ENCODE results near the gene CACNA1I. TPM values are rescaled to one million over a fixed set of nuclear protein-coding genes. Genes with fewer than 3 reads are reported as not detected.
A peak's percentile ranks its signal among the peaks of the same experiment; 100 is the strongest.

Gene CACNA1I
- total and polyA plus RNA-seq, 9 donors: 0.04 to 0.14 (median 0.09) TPM

DNA sequence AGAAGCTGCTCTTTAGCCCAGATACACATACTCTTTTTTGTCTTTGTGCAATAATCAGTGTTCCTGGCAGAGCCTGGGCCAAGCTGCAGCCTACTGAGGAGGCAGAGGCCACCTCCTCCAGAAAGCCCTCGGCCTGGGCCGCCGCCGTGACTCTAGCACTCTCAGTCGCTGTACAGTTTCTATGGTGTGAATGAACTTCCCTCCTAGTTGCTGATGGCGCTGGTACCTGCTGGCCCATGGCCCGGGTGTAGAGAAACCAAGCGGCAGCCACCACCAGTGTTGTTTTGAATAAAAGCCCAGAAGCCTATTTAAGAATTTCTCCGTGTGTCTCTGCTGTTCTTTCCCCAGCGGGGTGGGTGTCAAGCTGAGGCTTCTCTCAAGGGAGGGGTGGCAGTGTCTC lies 118.9 kb downstream of the CACNA1I start:
- peaks cover 77% of the 10 kb centered on the region for H3K27me3 ChIP-seq (ENCODE audit: control insufficient read depth, insufficient read depth, low read length)
- WGBS (ENCODE audit: insufficient coverage): 86% methylated on average over 8 of the region's 10 CpGs
- no peak for DNase-seq
- H3K27ac ChIP-seq (ENCODE audit: low read length): no peak overlapping the region
- H3K36me3 ChIP-seq (ENCODE audit: control insufficient read depth, insufficient read depth, low read length): no peaks in the 10 kb centered on the region
- peaks cover 13% of the 10 kb centered on the region for H3K4me1 ChIP-seq (ENCODE audit: control insufficient read depth, insufficient read depth, low read length)
- H3K4me3 ChIP-seq (ENCODE audit: low read length): no peak overlapping the region
- no peaks in the 10 kb centered on the region for H3K9me3 ChIP-seq (replicated peaks; ENCODE audit: control insufficient read depth, low read depth, low read length)

DNA sequence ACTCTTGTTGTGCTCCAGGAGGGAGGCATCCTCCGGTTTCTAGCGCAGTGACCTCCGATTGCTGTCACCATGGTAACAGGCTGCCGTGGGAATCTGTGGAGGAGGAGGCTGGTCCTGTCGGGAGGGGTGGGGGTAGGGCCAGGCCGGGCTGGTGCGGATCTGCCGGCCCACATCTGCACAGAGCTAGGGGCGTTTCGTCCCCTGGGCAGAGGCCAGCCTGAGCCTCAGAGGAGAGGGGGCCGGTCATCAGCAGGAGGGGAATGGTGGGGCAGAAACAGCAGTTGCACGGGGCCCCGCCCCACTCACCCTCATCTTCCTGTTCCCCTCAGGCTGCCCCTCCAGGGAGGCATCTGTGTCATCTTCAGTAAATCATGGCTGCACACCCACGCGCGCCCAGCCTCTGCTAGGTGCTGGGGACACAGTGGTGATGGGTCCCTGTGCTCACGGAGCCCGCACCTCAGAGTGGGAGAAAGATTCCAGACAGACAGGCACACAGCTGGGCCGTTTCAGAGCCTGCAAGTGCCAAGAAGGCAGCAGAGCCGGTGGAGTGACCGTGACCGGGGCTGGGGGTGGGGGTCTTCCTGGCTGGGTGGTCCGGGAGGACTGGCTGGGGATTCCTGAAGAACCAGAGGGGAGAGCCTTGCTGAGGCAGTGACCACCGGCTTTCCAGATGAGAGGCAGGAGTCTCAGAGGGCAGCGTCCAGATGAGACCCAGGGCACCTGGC lies 120.5 kb downstream of the CACNA1I start:
- H3K27ac ChIP-seq (ENCODE audit: low read length): no peak overlapping the region
- no peaks in the 10 kb centered on the region for H3K9me3 ChIP-seq (replicated peaks; ENCODE audit: control insufficient read depth, low read depth, low read length)
- no peak overlapping the region for H3K4me3 ChIP-seq (ENCODE audit: low read length)
- no peaks in the 10 kb centered on the region for H3K36me3 ChIP-seq (ENCODE audit: control insufficient read depth, insufficient read depth, low read length)
- H3K27me3 ChIP-seq (ENCODE audit: control insufficient read depth, insufficient read depth, low read length): peaks cover 71% of the 10 kb centered on the region
- H3K4me1 ChIP-seq (ENCODE audit: control insufficient read depth, insufficient read depth, low read length): peaks cover 10% of the 10 kb centered on the region
- WGBS (ENCODE audit: insufficient coverage): 15% methylated on average over 17 of the region's 25 CpGs
- peak; percentile 33 for DNase-seq

DNA sequence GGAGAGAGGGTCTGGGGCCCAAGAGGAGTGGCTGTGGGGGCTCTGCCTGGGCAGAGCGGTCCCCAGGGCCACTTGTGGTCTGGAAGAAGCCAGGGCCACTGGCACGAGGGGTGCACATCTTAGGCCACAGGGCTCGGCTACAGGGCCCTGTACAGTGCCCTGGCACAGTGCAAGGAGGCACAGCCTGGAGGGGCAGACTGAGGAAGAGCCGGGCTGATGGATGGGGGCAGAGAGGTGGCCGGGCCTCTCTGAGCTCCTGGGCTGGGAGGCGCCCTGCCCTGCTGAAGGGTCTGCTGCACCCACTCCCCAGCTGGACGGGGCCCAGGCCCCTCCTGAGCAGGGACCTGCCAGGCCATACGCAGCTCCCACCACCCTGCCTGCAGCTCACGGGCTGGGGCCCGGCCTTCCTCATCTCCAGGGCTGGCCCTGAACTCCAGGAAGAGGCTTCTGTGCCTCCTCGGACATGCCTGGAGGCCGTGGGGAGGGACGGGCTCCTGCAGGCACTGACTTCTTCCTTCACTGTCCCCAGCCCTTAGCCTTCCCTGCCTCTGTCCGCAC lies 123.5 kb downstream of the CACNA1I start:
- Histone ChIP-seq H3K27ac (ENCODE audit: low read length) (no peak overlapping the region), H3K36me3 (ENCODE audit: control insufficient read depth, insufficient read depth, low read length) (no peaks in the 10 kb centered on the region), H3K9me3 (replicated peaks; ENCODE audit: control insufficient read depth, low read depth, low read length) (no peaks in the 10 kb centered on the region), H3K4me1 (ENCODE audit: control insufficient read depth, insufficient read depth, low read length) (peaks cover 10% of the 10 kb centered on the region), H3K27me3 (ENCODE audit: control insufficient read depth, insufficient read depth, low read length) (peaks cover 59% of the 10 kb centered on the region), H3K4me3 (ENCODE audit: low read length) (no peak overlapping the region)
- DNase-seq: no peak
- WGBS (ENCODE audit: insufficient coverage): 60% methylated on average over 14 of the region's 14 CpGs

DNA sequence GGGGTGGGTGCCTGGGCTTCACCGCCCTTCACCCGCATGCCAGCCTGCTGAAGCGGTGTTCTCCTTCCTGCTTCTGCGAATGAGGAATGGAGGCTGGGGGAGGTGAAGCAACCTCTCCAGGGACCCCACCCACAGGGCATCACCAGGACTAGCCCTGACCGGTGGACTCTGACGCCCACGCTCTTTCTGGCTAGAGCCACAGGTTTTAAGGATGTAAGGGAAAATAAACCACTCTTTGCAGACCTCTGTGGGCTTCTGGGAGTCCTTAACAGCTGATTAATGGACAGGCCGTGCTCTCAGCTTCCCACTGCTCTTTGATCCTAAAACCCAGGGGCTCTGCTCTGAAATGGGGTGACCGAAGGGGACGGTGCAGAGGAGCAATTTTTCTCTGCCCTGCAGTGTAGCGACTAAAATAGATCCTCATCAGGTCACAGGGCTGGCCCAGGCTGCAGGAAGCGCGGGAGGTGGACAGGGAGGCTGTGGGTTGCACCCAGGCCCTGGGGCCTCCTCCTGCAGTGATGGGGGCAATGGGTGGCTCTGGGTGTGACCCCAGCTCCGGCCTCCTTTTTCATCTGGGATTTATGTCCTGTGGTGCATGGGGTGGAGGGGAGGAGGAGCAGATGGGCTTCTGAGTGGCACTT lies 127.4 kb downstream of the CACNA1I start:
- H3K9me3 ChIP-seq (replicated peaks; ENCODE audit: control insufficient read depth, low read depth, low read length): no peaks in the 10 kb centered on the region
- no peak for DNase-seq
- WGBS (ENCODE audit: insufficient coverage): 47% methylated on average over 5 of the region's 14 CpGs
- H3K36me3 ChIP-seq (ENCODE audit: control insufficient read depth, insufficient read depth, low read length): no peaks in the 10 kb centered on the region
- H3K4me3 ChIP-seq (ENCODE audit: low read length): no peak overlapping the region
- H3K27ac ChIP-seq (ENCODE audit: low read length): no peak overlapping the region
- peaks cover 23% of the 10 kb centered on the region for H3K4me1 ChIP-seq (ENCODE audit: control insufficient read depth, insufficient read depth, low read length)
- H3K27me3 ChIP-seq (ENCODE audit: control insufficient read depth, insufficient read depth, low read length): peaks cover 57% of the 10 kb centered on the region

DNA sequence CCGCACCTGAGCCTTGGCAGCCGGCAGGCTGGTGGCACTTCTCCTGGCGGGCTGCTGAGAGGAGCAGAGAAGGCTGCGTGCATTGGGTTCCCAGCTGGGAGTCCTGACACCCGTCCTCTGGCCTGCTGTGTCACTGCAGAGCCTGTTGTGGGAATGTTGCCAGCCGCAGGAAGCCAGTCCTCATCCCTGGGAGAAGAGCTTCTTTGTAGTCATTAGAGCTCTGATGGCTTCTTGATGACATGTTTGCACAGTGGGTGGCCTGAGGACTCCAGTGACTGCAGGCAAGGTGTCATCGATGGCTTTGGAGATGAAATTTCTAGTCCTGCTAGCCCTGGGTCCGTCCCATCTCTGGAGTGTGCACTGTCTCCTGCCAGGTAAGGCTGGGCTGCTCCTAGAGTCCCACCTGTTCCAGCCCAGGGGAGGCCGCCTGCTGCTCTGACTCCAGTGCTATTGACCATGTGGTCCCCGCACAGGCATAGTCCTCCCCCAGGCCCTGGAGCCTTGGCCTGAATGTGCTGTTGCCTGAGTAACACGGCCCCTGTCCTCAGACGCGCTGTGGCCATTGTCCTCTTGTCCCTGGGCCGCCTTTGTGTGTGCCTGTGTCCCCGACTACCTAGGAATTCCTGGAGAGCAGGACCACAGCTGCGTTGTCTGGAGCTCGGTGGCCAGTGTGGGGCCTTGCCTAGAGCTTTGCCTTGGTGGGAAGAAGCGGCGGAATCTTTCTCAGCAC lies 129.2 kb downstream of the CACNA1I start:
- peaks cover 47% of the 10 kb centered on the region for H3K27me3 ChIP-seq (ENCODE audit: control insufficient read depth, insufficient read depth, low read length)
- H3K4me3 ChIP-seq (ENCODE audit: low read length): no peak overlapping the region
- no peak overlapping the region for H3K27ac ChIP-seq (ENCODE audit: low read length)
- H3K36me3 ChIP-seq (ENCODE audit: control insufficient read depth, insufficient read depth, low read length): no peaks in the 10 kb centered on the region
- H3K4me1 ChIP-seq (ENCODE audit: control insufficient read depth, insufficient read depth, low read length): peaks cover 42% of the 10 kb centered on the region
- DNase-seq: no peak
- H3K9me3 ChIP-seq (replicated peaks; ENCODE audit: control insufficient read depth, low read depth, low read length): no peaks in the 10 kb centered on the region
- 78% methylated on average over 19 of the region's 19 CpGs for WGBS (ENCODE audit: insufficient coverage)

DNA sequence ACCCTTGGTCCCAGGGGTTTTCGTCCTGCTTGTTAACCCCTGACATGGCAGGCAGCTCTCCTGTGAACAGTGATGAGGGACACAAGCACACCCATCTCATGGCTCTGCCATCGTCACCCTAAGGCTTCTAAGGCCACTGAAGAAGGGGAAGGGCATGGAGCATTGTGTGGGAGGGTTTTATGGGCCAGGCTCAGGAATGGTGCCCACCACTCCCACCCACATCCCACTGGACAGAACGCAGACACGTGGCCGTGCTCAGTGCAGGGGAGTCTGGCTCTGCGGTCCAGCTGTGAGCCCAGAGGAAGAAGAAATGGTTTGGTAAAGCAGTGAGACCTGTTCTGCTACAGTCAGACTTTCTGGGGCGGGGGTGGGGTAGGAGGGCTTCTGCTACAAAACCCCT lies 130.0 kb downstream of the CACNA1I start:
- H3K4me1 ChIP-seq (ENCODE audit: control insufficient read depth, insufficient read depth, low read length): peaks cover 49% of the 10 kb centered on the region
- H3K27ac ChIP-seq (ENCODE audit: low read length): no peak overlapping the region
- H3K27me3 ChIP-seq (ENCODE audit: control insufficient read depth, insufficient read depth, low read length): peaks cover 42% of the 10 kb centered on the region
- WGBS (ENCODE audit: insufficient coverage): 63% methylated on average over 1 of the region's 7 CpGs
- DNase-seq: no peak
- H3K36me3 ChIP-seq (ENCODE audit: control insufficient read depth, insufficient read depth, low read length): no peaks in the 10 kb centered on the region
- H3K9me3 ChIP-seq (replicated peaks; ENCODE audit: control insufficient read depth, low read depth, low read length): no peaks in the 10 kb centered on the region
- no peak overlapping the region for H3K4me3 ChIP-seq (ENCODE audit: low read length)

DNA sequence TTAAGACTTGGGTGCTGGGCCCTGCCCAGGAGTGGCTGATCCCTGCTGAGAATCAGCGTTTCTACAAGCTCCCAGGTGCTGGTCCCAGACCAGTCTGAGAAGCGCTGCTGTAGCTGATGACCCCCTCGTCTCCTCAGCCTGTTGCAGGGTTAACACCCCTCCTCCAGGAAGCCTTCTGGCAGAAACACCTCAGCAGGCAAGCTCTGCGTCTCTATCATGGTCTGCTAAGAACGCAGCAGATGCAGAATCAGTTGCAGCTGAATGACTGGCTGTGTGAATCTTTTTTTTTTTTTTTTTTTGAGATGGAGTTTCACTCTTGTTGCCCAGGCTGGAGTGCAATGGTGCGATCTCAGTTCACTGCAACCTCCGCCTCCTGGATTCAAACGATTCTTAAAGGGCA lies 132.5 kb downstream of the CACNA1I start:
- peaks cover 72% of the 10 kb centered on the region for H3K4me1 ChIP-seq (ENCODE audit: control insufficient read depth, insufficient read depth, low read length)
- H3K36me3 ChIP-seq (ENCODE audit: control insufficient read depth, insufficient read depth, low read length): no peaks in the 10 kb centered on the region
- WGBS (ENCODE audit: insufficient coverage): 22% methylated on average over 7 of the region's 8 CpGs
- H3K27me3 ChIP-seq (ENCODE audit: control insufficient read depth, insufficient read depth, low read length): peaks cover 39% of the 10 kb centered on the region
- no peak overlapping the region for H3K27ac ChIP-seq (ENCODE audit: low read length)
- peak; percentile 65 for DNase-seq
- H3K9me3 ChIP-seq (replicated peaks; ENCODE audit: control insufficient read depth, low read depth, low read length): no peaks in the 10 kb centered on the region
- H3K4me3 ChIP-seq (ENCODE audit: low read length): no peak overlapping the region

DNA sequence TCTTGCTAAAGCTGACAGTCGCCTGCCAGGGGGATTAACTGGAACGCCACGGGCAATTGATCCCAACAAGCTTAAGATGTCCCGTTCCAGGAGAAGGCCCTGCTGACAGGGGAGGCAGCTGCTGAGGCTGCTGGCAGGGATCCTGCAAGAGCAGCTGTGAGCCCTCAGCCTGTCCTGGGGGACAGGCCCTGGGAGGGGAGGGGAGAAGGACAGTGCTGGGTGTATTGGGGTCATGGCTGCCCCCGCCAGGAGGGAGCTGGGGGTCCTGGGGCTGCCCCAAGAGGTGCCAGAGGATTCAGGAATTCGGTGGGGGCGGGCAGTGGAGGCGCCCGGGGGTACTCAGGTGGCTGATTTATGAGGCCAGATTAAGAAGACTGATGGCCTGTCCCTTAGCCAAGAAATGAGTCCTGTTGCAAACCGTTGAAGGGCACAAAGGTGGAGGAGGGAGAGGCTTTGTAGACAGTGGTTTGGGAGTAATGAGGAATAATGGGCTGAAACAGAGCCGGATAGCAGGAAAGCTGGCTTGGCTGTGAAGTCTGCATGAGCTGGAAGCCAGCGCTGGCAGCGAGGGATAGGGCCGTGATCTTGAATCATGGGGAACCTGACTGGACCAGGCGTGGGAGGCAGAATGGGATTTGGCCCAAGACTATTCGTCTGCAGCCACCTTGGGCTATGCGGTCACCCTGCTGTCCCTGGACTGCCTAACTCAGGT lies 133.5 kb downstream of the CACNA1I start:
- H3K9me3 ChIP-seq (replicated peaks; ENCODE audit: control insufficient read depth, low read depth, low read length): no peaks in the 10 kb centered on the region
- peaks cover 39% of the 10 kb centered on the region for H3K27me3 ChIP-seq (ENCODE audit: control insufficient read depth, insufficient read depth, low read length)
- H3K27ac ChIP-seq (ENCODE audit: low read length): peak overlapping the region; percentile 42
- peak; percentile 92 for DNase-seq
- no peaks in the 10 kb centered on the region for H3K36me3 ChIP-seq (ENCODE audit: control insufficient read depth, insufficient read depth, low read length)
- WGBS (ENCODE audit: insufficient coverage): 25% methylated on average over 16 of the region's 17 CpGs
- peaks cover 75% of the 10 kb centered on the region for H3K4me1 ChIP-seq (ENCODE audit: control insufficient read depth, insufficient read depth, low read length)
- H3K4me3 ChIP-seq (ENCODE audit: low read length): no peak overlapping the region

DNA sequence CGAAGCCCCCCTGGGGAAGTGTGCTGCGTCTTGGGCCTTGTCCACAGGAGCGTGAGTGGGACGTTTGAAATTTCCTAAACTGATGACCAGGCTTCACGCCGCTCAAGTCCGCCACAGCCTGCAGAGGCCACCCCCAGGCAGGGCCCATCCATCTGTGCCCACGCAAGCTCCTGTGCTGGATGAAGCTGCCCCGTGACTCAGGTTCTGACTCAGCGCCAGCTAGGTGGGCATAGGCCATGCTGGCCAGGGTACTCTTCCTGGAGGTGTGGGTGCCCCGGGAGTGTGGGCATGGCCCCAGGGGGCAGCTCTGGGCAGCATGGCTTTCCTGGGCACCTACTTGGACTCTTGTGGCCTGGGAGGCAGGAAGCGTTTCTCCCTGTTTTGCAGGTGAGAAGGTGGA lies 134.8 kb downstream of the CACNA1I start:
- Histone ChIP-seq H3K27me3 (ENCODE audit: control insufficient read depth, insufficient read depth, low read length) (peaks cover 39% of the 10 kb centered on the region), H3K4me1 (ENCODE audit: control insufficient read depth, insufficient read depth, low read length) (peaks cover 72% of the 10 kb centered on the region), H3K4me3 (ENCODE audit: low read length) (no peak overlapping the region), H3K9me3 (replicated peaks; ENCODE audit: control insufficient read depth, low read depth, low read length) (no peaks in the 10 kb centered on the region), H3K27ac (ENCODE audit: low read length) (no peak overlapping the region), H3K36me3 (ENCODE audit: control insufficient read depth, insufficient read depth, low read length) (no peaks in the 10 kb centered on the region)
- DNase-seq: no peak
- 89% methylated on average over 12 of the region's 12 CpGs for whole genome bisulfite sequencing (ENCODE audit: insufficient coverage)
